NCI-H446 treated with DMSO at 0.1 percent for 48 hours (cell line): ENCODE results near the gene TBC1D8.

ENCODE experiments used
- DNase-seq: peaks from one replicate; lab custom pipeline; 2025; lab: John Stamatoyannopoulos, UW

The TBC1D8 gene

DNA sequence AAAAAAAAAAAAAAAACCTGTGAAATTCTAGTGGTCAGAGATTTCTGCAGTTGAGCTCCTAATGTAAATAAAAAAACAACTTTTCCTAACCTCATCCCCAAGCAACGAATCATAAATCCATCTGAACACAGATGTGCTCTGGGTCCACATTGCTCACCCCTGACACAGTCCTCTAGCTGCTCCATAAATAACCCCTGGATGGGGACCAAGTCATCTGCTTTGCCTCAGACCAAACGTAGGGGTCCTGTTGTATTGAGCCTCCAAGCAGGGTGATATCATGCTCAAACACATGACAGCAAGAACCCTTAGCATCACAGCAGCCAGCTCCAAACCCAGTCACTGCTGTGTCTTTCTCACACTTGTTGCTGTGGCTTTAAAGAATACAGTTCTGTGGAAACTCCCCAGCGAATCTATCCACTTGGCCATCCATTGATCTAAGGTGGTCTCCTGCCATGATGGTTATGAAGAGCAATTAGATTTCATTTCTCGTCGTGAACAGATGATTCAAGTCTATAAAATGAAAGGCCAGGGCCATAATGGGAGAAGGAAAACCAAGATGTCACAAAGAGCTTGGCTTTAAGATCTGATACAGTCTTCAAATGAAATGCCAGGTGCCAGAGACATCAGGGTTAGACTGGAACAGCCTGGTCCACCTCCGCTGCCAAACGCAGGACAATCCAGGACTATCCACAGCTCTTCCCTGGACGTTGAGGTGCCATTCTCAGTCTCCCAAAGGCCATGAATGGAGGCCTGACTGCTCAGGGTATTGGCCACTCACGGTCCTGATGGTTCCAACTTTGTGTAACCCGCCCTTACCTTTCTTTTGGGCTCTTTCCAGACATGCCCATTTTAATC is 39.0 kb downstream of the TBC1D8 start:
- DNase-seq: no peak

GRCh38 chr2:101111262-101111838 is 39.8 kb downstream of the TBC1D8 start:
- no peak for DNase-seq

DNA sequence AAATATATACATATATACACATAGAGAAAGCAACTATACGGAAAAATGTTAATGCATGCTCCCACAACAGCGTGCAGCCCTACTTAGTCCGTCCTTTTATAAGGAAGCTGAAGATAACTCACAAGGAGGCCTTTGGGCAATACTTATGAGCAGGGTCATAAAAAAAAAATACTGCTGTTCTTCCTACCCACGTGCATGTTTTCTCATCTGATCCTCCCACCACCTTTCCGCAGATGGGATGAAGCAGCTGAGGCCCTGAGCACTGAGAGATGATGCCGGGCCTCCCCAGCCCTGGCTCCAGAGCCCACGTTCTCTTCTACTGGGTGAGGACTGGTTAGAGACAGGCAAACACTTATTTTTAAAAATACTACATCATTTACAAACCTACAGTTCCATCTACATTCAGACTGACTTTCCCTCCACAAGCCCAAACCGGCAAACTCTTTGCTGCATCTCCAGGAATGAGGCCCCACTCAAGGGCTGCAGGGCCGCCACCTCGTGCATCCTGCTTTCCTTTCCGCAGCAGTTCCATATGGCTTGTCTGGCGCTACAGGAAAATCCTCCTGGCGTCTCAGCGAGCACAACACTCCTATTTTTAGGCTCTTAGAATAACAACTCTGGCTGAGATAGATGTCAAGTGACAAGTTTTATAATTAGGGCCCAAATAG is 41.6 kb downstream of the TBC1D8 start:
- no peak for DNase-seq

DNA sequence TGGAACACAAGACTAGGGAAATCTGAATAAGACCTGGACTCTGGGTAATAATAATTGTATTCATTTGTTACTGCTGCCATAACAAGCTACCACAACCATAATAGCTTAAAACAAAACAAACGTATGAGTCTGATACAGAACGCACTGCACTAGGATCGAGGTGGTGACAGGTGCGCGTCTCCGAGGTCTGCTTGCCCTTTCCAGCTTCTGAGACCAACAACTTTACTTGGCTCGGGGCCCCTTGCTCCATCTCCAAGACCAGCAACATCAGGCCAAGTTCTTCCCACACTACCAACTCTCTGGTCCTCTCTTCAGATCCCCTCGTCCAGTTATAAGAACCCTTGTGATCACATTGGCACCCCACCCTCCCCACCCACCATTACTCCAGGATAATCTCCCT is 42.8 kb downstream of the TBC1D8 start:
- no peak for DNase-seq

DNA sequence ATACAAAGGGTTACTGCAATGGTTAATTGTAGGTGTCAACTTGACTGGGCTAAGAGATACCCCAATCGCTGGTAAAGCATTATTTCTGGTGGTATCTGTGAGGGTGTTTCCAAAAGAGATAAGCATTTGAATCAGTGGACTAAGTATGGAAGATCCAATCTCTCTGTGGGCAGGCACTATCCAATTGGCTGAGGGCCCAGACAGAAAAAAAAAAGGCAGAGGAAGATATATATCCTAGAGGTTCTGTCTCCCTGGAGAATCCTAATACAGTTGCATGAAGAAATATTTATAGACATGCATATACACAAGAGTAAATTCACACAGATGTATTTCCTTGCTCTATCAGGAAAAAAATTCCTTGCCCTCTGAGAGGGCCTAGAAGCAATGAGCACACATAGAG is 43.9 kb downstream of the TBC1D8 start:
- DNase-seq: no peak

GRCh38 chr2:101106453-101107181 is 44.6 kb downstream of the TBC1D8 start:
- DNase-seq: no peak

- no peak for DNase-seq
These were observed 45.5 kb downstream of the TBC1D8 start for GRCh38 chr2:101105654-101106053.

GRCh38 chr2:101097638-101098037 is 53.5 kb downstream of the TBC1D8 start:
- no peak for DNase-seq

DNA sequence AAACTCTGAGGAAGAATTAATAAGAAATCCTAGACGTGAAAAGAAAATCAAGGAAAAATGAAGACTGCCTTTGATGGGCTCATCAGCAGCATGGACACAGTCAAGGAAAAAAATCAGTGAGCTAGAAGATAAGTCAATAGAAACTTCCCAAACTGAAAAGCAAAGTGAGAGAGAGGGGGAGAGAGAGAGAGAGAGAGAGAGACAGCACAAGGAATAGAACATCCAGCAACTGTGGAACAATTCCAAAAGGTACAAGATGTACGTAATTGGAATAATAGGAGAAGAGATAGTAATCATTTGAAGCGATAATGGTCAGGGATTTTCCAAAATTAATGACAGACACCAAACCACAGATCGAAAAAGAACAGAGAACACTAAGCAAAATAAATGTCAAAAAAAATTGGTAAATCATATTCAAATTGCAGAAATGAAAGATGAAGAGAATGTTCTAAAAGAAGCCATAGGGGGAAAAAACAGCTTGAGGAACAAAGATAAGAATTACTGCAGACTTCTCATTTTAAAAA is 54.5 kb downstream of the TBC1D8 start:
- DNase-seq: no peak

GRCh38 chr2:101094351-101094750 is 56.8 kb downstream of the TBC1D8 start:
- no peak for DNase-seq

GRCh38 chr2:101089942-101090799 is 61.0 kb downstream of the TBC1D8 start:
- no peak for DNase-seq

DNA sequence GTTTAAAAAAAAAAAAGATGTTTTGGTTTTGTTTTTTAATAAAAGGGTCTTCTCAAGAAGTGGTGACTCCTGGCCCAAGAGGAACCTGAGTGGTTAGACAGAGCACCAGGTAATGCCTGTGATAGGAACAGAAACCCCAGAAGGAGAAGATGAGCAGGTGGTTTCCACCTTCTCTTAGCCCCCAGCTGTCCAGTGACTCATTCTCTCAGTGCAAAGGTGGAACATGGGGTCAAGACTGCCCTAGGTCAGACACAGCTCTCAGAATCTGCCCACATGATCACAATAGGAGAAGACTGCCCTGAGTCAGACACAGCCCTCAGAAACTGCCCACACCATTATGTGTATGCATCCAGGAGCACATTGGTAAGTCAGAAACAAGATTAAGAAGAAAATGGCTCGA is 61.8 kb downstream of the TBC1D8 start:
- no peak for DNase-seq

- no peak for DNase-seq
These were observed 63.5 kb downstream of the TBC1D8 start for GRCh38 chr2:101087638-101088037.

DNA sequence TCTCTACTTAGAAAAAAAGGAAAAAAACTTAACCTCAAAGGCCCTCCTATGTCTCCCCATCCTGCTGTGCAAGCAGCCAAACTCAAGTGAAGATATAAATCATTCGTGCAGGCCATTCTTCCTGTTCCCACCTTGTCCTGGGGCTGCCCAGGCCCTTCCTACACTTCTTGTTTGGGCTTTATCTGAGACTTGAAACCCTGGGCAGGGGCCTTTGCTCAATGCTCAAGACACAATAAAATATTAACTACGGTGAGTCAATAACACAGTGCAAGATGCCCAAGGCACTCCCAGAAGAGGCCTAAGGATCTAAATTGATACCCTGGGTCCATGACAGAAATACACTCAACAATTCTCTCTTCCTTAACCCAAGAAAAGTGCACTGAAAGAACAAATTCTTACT is 67.6 kb downstream of the TBC1D8 start:
- DNase-seq: no peak

DNA sequence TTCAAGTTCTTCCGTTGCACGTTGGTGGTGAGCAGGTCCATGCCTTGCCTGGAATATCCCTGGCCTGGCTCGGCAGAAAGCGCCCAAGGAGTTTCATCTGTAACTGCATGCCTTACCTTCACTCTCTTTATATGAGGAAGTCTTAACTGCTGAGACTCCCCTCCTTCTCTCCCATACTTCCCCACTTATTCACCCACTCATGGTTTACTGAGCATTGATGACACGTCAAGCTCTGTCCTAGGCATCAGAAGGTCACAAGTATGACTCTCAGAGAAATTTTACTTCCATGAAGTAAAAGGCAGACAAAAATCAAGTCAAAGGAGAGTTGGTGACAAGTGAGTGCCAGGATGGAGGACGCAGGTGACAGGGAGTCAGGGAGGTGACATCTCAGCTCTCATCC is 68.2 kb downstream of the TBC1D8 start:
- DNase-seq: no peak

- no peak for DNase-seq
These were observed 69.7 kb downstream of the TBC1D8 start for GRCh38 chr2:101081375-101081907.

- DNase-seq: no peak
These were observed 70.7 kb downstream of the TBC1D8 start for GRCh38 chr2:101080211-101081068.

GRCh38 chr2:101076581-101076980 is 74.6 kb downstream of the TBC1D8 start:
- no peak for DNase-seq

GRCh38 chr2:101064868-101065549 is 86.2 kb downstream of the TBC1D8 start:
- DNase-seq: no peak

DNA sequence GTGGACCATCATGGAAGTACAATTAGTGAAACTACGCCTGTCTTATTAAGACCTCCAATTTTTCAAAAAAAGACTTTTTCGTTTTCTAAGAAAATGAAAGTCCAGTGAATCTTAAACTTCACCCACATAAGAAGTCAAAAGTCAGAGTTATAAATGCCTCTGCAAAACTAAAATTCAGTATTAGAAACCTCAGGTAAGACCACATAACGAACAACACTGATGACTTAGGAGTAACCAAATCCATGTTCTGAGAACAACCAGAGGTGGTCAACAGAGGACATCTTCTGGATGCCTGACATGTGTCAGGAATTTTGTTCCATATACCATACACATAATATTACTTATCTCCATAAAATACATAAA is 86.7 kb downstream of the TBC1D8 start:
- DNase-seq: no peak
